Suprapubic skin (tissue), 4 donors: ENCODE measurements around the gene BAHD1.

Experiments used
- CTCF ChIP-seq, 2 donors: fragments of 200-600 bp in 1 of 2; fragments of 450-650 bp in 1 of 2; sonication (generic) in 1 of 2; IDR thresholded peaks; one replicate each; pipeline ENCODE4 v1.5.1; 2016 to 2019; ENCODE audit warnings: antibody characterized with exemption in 2 of 2, mild to moderate bottlenecking in 1 of 2, moderate library complexity in 1 of 2
- EP300 ChIP-seq: sonication (generic); formaldehyde crosslinking; IDR thresholded peaks from one replicate; pipeline ENCODE4 v1.6.1; 2017; ENCODE audit warnings: antibody characterized with exemption
- POLR2A ChIP-seq, 2 donors: fragments of 450-650 bp; IDR thresholded peaks; one replicate each; pipeline ENCODE4 v1.6.1; 2017; ENCODE audit warnings: antibody characterized with exemption in 2 of 2, mild to moderate bottlenecking in 2 of 2, moderate library complexity in 2 of 2
- POLR2AphosphoS5 ChIP-seq, 3 donors: sonication (generic); formaldehyde crosslinking; IDR thresholded peaks; one replicate each; pipeline ENCODE4 v1.6.1; 2017; ENCODE audit warnings: antibody characterized with exemption in 3 of 3

GRCh38 chr15:40445421-40445922 lies 4.7 kb downstream of the BAHD1 start:
- TF ChIP-seq EP300: no peak
- TF ChIP-seq CTCF (IDR thresholded peaks at IDR 0.05): no peak
- no peak for TF ChIP-seq POLR2AphosphoS5 (IDR thresholded peaks at IDR 0.05)
- TF ChIP-seq POLR2A (IDR thresholded peaks at IDR 0.05): no peak
